GM21619 (cell line): ENCODE results near the gene ADISSP.
A peak's percentile ranks its signal among the peaks of the same experiment; 100 is the strongest.

Experiments
- ATAC-seq: cut with Tn5 transposase; IDR thresholded peaks from one replicate; pipeline ENCODE4 v1.9.1; 2021; ENCODE audit not compliant: unreplicated experiment

ADISSP gene

GRCh38 chr20:3767427-3768341 lies at the start of gene ADISSP:
ADISSP (minus strand) TSS chr20:3767753; CDS start chr20:3760100, 7,653 bp downstream.
- ATAC-seq = peak; percentile 92

- no peak for ATAC-seq
These were observed 48.3 kb upstream of the ADISSP start for GRCh38 chr20:3815703-3816315.

- ATAC-seq = no peak
These were observed 47.5 kb upstream of the ADISSP start for GRCh38 chr20:3814928-3815495.

GRCh38 chr20:3813848-3814581 lies 46.5 kb upstream of the ADISSP start:
- no peak for ATAC-seq

GRCh38 chr20:3812975-3813847 lies 45.7 kb upstream of the ADISSP start:
- ATAC-seq = no peak

- ATAC-seq = no peak
These were observed 44.7 kb upstream of the ADISSP start for GRCh38 chr20:3812259-3812681.

- ATAC-seq = no peak
These were observed 44.1 kb upstream of the ADISSP start for GRCh38 chr20:3811467-3812258.

GRCh38 chr20:3808544-3808943 lies 41.0 kb upstream of the ADISSP start:
- ATAC-seq = no peak

- no peak for ATAC-seq
These were observed 37.2 kb upstream of the ADISSP start for GRCh38 chr20:3804781-3805180.

- no peak for ATAC-seq
These were observed 36.8 kb upstream of the ADISSP start for GRCh38 chr20:3804254-3804751.

- ATAC-seq = no peak
These were observed 36.3 kb upstream of the ADISSP start for GRCh38 chr20:3803854-3804253.

- ATAC-seq = no peak
These were observed 35.7 kb upstream of the ADISSP start for GRCh38 chr20:3803289-3803688.

- no peak for ATAC-seq
These were observed 35.1 kb upstream of the ADISSP start for GRCh38 chr20:3802524-3803239.

GRCh38 chr20:3801846-3802245 lies 34.3 kb upstream of the ADISSP start:
- ATAC-seq = no peak

- ATAC-seq = no peak
These were observed 33.7 kb upstream of the ADISSP start for GRCh38 chr20:3801299-3801698.

- no peak for ATAC-seq
These were observed 33.3 kb upstream of the ADISSP start for GRCh38 chr20:3800878-3801260.

- no peak for ATAC-seq
These were observed 32.8 kb upstream of the ADISSP start for GRCh38 chr20:3800256-3800877.

GRCh38 chr20:3798908-3799248 lies 31.3 kb upstream of the ADISSP start:
- ATAC-seq = no peak
